GM18520 (cell line): ENCODE results near the gene DFFB.
"Not testable (repeated sequence)": the region's sequence is repeated elsewhere in the genome, so short reads cannot be mapped to it uniquely, and the experiment has no call there.

Experiments used
- ATAC-seq: cut with Tn5 transposase; IDR thresholded peaks from one replicate; pipeline ENCODE4 v1.9.1; 2021; ENCODE audit not compliant: unreplicated experiment

The DFFB gene

GRCh38 chr1:3907031-3907534 lies 49.8 kb downstream of the DFFB start:
- no peak for ATAC-seq

GRCh38 chr1:3907621-3908165 lies 50.4 kb downstream of the DFFB start:
- no peak for ATAC-seq

- no peak for ATAC-seq
These were observed 51.7 kb downstream of the DFFB start for GRCh38 chr1:3908886-3909517.

DNA sequence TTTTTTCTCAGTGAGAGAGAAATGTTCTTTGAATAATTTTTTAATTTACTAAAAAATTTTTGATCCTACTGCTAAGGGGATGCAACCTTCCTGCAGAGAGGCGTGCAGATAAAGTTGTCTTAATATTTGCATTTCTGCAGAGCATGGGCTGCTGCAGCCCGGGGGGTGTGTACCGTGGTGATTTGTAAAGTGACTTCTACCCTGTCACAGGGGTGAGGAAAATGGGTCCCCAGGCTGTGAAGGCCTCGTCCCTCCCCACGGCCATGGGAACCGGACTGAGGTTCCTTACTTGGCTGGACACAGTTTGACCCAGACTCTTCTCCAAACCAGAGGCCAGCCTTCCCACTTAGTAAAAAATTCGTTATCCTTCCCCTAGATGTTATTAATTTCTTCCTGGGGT lies 52.3 kb downstream of the DFFB start:
- ATAC-seq, result no peak

GRCh38 chr1:3910049-3910731 lies 52.9 kb downstream of the DFFB start:
- ATAC-seq, result no peak

DNA sequence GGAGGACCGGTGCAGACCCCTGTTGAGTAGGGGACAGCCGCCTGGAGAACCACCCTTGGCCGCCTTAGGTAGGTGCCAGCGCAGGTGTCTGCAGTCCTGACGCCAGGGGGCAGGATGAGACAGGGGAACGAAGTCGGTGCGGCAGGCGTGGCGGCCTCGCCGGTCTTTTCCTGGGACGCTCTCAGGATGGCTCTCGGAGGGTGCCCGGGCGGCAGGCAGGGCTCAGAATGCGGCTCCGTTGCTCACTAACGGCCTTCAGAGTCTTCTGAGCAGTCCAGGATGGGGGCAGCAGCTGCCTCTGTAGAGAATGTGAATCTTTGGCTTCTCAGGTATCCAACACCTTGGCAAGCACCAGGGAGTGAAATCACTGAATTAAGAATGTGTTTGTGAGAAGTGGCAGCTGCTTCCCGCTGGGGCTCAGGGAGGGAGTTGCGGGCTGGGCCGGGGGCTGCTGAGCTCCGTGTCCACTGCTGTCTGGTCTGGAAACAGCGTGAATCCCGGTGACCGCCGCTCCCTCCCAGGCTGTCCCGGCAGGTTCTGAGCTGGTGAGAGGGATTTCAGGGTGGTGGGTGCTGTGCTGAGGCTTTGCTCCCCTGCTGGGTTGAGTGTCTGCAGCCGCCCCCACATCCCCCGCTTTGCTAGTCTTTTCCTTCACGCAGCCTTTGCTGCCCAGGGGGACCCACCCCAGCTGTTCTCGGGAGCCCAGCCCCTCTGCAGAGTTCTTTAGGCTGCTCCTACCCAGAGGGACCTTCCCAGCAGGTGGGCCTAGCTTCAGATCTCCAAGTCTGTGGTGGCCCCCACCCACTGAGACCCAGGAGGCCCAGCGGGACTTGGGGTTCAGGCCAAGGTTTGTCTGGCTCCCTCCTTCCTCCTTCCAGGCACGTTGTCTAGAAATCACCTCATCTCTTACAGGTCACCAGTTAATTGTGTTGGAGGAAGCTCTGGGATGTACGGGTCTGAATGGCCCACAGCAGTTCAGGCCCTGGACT lies 53.9 kb downstream of the DFFB start:
- ATAC-seq, result no peak

GRCh38 chr1:3911981-3912808 lies 54.9 kb downstream of the DFFB start:
- no peak for ATAC-seq

GRCh38 chr1:3912809-3913685 lies 55.8 kb downstream of the DFFB start:
- no peak for ATAC-seq

DNA sequence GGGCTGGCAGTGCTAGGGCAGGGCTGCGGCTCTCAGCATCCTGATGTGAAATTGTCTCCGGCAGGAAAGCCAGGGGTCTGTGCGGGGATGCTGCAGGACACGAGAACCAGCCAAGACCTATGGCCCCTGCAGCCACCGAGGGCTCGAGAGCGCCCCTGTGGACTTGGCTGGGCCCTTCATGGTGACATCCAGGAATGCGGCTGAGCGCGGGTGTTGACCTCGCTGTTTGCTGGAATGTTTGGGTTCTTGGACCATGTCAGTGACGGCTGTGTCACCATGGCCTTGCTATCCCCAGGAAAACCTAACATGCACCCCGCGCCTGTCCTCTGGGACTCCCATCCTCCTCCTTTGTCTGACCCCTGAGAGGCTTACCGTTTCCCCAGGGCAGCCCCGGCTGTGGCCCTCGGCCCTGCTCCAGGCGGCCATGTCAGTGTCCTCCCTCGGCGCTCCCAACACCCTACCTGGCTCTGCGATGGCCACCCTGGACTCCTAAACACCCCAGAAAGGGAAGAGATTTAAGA lies 57.1 kb downstream of the DFFB start:
- no peak for ATAC-seq

DNA sequence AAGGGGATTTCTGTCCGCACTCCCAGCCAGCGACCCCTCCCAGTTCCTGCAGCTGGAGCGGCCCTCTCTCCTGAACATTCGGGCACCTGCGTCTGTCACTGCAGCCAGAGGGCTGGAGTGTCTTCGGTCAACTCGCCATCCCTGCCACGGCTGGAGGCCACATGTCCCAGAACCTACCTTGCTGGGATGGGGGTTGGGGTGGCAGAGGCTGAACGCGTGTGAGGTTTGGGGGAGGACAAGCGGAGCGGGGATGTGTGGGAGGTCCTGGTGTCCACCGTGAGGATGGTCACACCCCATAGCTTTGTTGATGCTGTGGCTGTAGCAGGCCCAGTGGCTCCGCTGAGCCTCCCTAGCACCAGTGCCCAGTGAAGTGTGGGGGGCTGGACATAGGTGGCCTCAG lies 57.6 kb downstream of the DFFB start:
- ATAC-seq, result no peak

GRCh38 chr1:3915551-3916121 lies 58.4 kb downstream of the DFFB start:
- no peak for ATAC-seq

- ATAC-seq, result no peak
These were observed 60.5 kb downstream of the DFFB start for GRCh38 chr1:3917761-3918160.

- ATAC-seq, result not testable (repeated sequence)
These were observed 61.1 kb downstream of the DFFB start for GRCh38 chr1:3918359-3918758.

GRCh38 chr1:3918966-3919611 lies 61.8 kb downstream of the DFFB start:
- ATAC-seq, result no peak

- ATAC-seq, result no peak
These were observed 62.4 kb downstream of the DFFB start for GRCh38 chr1:3919706-3920105.

DNA sequence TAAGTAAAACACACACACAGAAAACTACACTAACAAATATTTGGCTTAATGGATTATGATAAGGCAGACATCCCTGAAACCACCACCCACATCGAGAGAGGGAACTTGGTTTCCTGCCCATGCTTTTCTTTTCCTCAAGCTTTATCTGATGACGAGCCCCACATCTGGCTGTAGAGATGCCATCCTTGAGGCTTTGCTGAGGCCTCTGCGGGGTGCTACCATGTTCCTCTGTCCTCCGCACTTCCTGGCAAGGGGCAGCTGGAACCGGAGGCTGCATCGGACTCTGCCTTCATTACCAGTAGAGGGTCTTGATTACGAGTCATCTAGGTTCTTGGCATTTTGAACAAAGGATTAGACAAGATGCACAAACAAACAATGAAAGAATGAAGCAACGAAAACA lies 64.5 kb downstream of the DFFB start:
- no peak for ATAC-seq

DNA sequence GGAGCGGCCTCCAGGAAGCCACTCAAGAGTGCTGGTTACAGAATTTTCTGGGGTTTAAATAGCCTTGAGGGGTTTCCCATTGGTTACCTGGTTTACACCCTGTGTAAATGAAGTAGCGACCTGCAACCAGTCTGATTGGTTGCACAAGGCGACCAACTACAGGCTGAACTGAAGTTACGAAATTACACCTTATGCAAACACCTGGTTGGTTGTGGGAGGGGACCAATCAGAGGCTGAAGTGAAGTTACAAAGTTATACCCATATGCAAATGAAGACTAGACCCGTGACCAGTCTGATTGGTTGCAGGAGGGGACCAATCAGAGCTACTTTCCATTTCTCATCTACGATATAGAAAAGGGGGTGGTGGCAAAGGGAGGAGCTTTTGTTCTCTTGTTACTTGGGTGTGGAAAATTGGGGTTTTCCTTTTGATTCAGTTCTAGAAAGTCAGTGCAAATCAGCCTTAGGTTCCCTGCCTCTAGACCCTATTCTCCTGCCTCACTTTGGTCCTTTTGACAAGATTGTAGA lies 65.0 kb downstream of the DFFB start:
- ATAC-seq, result no peak

GRCh38 chr1:3922851-3923250 lies 65.6 kb downstream of the DFFB start:
- ATAC-seq, result no peak
